Left kidney (tissue), 2 donors: ENCODE results near the gene UGT1A9. TPM values are rescaled to one million over a fixed set of nuclear protein-coding genes. Genes with fewer than 3 reads are reported as not detected.
"Not testable (repeated sequence)": the region's sequence is repeated elsewhere in the genome, so short reads cannot be mapped to it uniquely, and the experiment has no call there.

Experiments used
- DNase-seq: peaks from one replicate; pipeline ENCODE4 v3.0.0-alpha.2; 2013
- polyA plus RNA-seq: library from polyadenylated mRNA; unstranded; fragments of 120-200 nt; gene quantifications from one replicate; pipeline ENCODE4 v1.2.1, GENCODE V29; 2013; ENCODE audit not compliant: insufficient read length

Gene UGT1A9
- polyA plus RNA-seq, 1 donor = 4.9 TPM

DNA sequence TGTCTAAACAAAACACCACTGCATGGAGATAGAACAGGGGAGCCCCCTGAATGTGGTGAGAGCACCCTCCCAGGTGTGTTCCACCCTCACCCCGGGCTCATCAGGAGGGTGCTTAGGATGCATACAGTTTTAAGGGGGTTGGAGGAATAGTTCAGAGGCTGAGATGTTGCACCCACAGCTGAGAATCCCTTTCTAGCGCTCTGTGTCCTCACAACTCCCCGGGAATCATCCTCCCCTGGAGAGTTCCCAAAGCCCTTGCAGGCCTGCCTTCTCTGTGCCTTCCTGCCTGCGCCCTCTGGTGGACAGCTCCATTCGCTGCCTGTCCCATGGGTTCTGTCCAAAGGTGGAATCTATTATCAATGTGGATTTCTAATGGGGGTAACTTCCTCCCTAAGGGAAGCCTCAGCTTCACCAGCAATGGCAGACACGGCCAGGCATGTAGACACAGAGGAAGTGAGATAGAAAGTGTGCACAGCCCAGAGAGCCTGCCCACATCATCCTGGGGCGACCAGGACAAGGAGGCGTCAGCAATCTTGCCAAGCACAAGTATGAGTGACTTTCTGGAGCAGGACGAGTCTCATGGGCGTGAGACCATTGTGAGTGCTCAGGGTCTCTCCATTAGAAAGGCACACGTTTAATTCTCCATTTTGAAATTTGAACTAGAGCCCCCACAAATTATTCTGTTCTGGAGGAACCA is 39.8 kb downstream of the UGT1A9 start:
- DNase-seq = peak; percentile 61

DNA sequence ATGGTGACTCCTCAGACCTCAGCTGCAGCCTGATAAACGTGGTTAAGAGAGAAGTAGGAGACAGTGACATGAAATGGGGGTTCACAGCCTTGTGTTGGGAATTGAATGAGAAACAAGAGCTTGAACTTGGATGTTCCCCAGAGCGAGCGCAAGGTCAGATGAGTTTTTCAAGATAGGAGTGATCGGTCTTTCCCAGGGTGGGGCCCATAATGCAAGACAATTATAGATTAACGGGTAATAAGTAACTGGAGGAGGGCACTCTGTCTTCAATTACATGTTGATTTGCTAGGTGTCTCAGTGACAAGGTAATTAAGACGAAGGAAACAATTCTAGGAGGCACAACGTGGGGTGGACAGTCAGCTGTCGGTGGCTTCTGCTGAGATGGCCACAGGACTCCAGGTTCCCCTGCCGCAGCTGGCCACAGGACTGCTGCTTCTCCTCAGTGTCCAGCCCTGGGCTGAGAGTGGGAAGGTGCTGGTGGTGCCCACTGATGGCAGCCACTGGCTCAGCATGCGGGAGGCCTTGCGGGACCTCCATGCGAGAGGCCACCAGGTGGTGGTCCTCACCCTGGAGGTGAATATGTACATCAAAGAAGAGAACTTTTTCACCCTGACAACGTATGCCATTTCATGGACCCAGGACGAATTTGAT is 41.0 kb downstream of the UGT1A9 start, which contains the start of gene UGT1A5:
Gene UGT1A5 (plus strand): TSS at position 297 of the 651 bp plus-strand sequence. CDS start 85 bp downstream, at position 382.
- DNase-seq = no peak

DNA sequence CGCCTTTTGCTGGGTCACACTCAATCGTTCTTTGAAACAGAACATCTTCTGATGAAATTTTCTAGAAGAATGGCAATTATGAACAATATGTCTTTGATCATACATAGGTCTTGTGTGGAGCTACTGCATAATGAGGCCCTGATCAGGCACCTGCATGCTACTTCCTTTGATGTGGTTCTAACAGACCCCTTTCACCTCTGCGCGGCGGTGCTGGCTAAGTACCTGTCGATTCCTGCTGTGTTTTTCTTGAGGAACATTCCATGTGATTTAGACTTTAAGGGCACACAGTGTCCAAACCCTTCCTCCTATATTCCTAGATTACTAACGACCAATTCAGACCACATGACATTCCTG is 41.5 kb downstream of the UGT1A9 start:
- DNase-seq = no peak

GRCh38 chr2:233714121-233714520 is 42.4 kb downstream of the UGT1A9 start:
- no peak for DNase-seq

DNA sequence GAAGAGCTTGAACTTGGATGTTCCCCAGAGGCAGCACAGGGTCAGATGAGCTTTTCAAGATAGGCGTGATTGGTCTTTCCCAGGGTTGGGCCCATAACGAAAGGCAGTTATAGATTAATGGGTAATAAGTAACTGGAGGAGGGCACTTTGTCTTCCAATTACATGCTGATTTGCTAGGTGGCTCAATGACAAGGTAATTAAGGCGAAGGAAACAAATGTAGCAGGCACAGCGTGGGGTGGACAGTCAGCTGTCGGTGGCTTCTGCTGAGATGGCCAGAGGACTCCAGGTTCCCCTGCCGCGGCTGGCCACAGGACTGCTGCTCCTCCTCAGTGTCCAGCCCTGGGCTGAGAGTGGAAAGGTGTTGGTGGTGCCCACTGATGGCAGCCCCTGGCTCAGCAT is 46.9 kb downstream of the UGT1A9 start, which contains the start of gene UGT1A4:
Gene UGT1A4 (plus strand): TSS at position 185 of the 400 bp plus-strand sequence. CDS start 85 bp downstream, at position 270.
- no peak for DNase-seq

- no peak for DNase-seq
Measured at GRCh38 chr2:233728723-233729301, 57.1 kb downstream of the UGT1A9 start, which contains the start of gene UGT1A3. UGT1A3 (plus strand) TSS chr2:233729042; CDS start chr2:233729127, 85 bp downstream.

GRCh38 chr2:233736868-233737653 is 65.4 kb downstream of the UGT1A9 start:
- not testable (repeated sequence) for DNase-seq

DNA sequence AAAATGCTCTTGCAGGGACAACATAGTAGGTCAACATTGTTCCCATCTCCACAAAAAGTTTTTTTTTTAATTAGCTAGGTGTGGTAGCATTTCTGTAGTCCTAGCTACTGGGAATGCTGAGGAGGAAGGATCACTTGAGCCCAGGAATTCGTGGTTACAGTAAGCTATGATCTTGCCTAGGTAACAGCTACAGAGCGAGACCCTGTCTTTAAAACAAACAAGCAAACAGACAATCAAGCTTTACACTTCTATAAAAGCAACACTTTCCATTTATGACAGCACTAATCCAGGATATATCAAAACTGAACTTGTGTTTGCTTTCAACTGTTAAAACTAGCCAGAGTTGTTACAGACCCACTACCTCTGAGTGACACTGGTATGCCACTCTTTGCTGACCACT is 69.2 kb downstream of the UGT1A9 start:
- DNase-seq = no peak

DNA sequence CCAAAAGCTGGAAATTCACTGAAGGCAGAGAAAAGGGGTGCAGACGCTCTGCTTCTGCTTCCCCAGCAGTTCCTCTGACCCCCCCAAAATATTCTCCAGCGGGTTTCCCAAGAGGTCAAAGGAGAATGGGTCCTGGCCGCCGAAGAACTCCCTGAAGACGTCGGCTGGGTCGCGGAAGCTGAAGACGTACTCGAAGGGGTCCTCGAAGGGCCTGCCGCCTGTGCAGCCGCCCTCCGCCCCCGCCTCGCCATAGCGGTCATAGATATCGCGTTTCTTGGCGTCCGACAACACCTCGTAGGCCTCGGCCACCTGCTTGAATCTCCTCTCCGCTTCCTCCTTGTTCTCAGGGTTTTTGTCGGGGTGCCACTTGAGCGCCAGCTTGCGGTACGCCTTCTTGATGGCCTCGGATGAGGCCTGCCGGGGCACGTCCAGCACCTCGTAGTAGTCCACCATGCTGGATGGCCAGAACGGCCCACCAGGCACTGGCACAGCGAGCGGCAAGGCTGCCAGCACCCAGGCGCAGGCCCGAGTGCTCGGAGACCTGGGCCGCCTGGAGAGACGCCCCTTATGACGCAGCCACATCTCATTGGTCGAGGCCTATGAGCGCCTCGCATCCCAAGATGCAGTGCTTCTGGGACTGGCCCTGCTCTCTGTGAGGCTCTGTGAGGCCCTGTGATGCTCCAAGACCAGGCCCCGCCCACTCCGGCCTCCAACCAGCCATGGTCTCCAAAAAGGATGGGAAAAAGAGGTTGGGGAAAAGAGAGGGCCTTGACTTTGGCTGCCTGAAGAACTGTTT is 72.0 kb downstream of the UGT1A9 start:
- DNase-seq = no peak

DNA sequence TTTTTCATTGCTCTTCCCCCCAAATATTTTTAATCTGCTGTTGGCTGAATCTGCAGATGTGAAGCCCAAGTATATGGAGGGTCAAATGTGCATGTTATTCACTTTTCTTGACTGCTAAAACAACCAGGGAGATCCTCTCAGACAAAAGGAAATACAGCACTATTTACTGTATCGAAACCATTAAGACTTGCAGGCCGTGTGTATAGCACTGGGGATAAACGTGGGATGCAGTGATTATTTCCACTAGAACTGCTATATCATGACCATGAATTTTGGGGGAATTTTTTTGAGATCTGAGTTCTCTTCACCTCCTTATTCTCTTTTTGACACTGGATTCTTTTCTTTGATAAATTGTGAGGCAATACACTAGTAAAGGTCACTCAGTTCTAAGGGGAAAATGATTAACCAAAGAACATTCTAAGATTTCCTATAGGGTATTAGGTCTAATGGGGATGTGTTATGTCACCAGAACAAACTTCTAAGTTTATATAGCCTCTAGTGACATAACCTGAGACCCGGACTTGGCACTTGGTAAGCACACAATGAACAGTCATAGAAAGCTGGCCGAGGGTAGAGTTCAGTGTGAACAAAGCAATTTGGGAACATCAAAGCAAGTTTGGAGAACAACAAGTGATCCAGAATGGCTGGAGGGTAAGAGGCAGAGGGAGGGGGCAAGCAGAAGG is 73.5 kb downstream of the UGT1A9 start:
- no peak for DNase-seq

- not testable (repeated sequence) for DNase-seq
Measured at GRCh38 chr2:233745838-233746237, 74.1 kb downstream of the UGT1A9 start.

- DNase-seq = no peak
Measured at GRCh38 chr2:233746475-233747282, 75.0 kb downstream of the UGT1A9 start.

DNA sequence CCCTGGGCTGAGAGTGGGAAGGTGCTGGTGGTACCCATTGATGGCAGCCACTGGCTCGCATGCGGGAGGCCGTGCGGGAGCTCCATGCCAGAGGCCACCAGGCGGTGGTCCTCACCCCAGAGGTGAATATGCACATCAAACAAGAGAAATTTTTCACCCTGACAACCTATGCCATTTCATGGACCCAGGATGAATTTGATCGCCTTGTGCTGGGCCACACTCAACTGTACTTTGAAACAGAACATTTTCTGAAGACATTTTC is 75.5 kb downstream of the UGT1A9 start:
- DNase-seq = no peak

DNA sequence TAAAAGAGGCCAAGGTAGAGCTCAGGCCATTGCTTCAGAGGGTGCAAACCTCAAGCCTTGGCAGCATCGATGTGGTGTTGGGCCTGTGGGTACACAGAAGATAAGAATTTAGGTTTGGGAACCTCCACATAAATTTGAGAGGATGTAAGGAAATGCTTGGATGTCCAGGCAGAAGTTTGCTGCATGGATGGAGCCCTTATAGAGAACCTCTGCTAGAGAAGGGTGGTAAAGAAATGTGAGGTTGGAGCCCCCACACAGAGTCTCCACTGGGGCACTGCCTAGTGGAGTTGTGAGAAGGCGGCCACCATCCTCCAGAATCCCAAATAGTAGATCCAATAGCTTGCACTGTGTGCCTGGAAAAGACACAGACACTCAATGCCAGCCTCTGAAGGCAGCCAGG is 79.0 kb downstream of the UGT1A9 start:
- DNase-seq = not testable (repeated sequence)

GRCh38 chr2:233751212-233752009 is 79.7 kb downstream of the UGT1A9 start:
- not testable (repeated sequence) for DNase-seq

GRCh38 chr2:233754872-233755611 is 83.3 kb downstream of the UGT1A9 start:
- DNase-seq = no peak

- no peak for DNase-seq
Measured at GRCh38 chr2:233756429-233757081, 84.9 kb downstream of the UGT1A9 start.

GRCh38 chr2:233758141-233758540 is 86.4 kb downstream of the UGT1A9 start:
- DNase-seq = no peak
